CD4-positive, alpha-beta T cell treated with Interferon gamma for 1 hour (primary cell): Measurements from ENCODE around the gene APP.
"Not testable (repeated sequence)": the region's sequence is repeated elsewhere in the genome, so short reads cannot be mapped to it uniquely, and the experiment has no call there.

Experiments
- DNase-seq: peaks from one replicate; pipeline ENCODE4 v3.0.0-alpha.2; 2020

APP gene

GRCh38 chr21:26162081-26162480 is 8.5 kb downstream of the APP start:
- DNase-seq: no peak

DNA sequence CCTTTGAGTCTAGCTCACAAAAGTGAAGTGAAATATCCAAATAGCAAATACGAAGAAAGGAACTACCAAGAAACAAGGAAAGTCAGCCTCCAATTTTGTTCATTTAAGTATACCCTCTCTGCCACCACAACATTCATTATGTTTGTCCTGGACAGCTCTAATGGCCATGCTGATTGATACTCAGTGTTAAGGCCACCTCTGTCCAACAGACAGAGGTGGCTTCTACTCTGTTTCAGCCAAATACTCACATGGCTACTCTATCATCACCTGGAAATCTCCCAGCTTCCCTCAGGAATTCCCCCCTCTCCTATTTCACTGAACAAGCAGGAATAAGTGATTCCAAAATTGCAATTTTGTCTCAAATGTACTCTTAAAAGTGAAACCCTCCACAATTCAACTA is 10.7 kb downstream of the APP start:
- no peak for DNase-seq

DNA sequence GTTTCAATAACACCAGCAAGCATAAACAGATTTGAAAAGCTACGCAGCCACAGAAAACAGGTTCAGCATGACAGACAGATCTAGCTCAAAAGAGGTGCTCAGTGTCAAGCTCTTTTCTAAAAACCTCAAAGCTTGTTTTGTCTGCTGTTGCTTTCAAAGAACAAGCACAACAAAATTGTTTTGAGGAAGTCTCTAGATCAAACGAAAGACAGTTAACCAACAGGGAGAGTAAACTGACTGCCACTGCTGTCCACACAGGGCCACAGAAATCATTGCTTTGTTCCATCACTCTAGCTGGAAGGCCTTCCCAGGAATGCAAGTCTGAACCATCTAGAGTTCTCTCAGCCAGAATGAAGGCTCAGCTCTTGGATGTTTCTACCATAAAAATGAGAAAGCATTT is 12.8 kb downstream of the APP start:
- no peak for DNase-seq

DNA sequence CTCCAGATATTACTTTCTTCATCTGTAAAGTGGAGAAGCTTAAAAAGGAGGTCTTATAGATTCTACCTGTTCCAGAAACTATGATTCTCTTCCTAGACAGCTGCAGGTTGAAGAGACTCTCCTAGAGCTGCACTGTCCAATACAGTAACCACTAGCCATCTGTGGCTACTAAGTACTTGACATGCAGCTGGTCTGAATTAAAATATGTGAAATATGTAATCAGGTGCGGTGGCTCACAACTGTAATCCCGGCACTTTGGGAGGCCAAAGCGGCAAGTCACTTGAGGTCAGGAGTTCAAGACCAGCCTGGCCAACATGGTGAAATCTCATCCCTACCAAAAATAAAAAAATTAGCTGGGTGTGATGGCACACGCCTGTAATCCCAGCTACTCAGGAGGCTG is 15.8 kb downstream of the APP start:
- DNase-seq: no peak

- no peak for DNase-seq
Measured at GRCh38 chr21:26153758-26154157, 16.8 kb downstream of the APP start.

DNA sequence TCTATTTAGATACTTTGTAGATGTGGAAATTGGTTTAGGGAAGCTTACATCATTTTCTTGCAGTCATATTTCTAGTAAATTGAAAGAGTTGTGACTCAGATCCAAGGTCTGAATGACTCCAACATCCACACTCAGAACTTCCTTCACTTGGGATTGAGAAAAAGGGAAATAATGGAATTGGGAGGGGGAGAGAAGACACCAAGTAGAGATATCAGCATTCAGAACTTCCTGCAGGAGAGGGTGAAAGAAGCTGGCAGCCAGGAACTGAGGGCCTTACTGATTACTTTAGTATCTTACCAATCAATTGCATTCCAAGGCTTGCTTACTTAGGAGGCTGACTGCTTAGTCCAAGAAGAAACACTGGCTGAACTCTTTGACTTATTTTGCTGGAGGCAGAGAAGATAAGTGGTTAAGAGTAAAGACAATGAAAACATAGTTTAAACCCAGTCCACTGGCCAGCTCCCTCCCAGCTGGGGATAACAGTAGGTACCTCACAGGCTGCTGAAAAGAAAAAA is 21.7 kb downstream of the APP start:
- DNase-seq: no peak

DNA sequence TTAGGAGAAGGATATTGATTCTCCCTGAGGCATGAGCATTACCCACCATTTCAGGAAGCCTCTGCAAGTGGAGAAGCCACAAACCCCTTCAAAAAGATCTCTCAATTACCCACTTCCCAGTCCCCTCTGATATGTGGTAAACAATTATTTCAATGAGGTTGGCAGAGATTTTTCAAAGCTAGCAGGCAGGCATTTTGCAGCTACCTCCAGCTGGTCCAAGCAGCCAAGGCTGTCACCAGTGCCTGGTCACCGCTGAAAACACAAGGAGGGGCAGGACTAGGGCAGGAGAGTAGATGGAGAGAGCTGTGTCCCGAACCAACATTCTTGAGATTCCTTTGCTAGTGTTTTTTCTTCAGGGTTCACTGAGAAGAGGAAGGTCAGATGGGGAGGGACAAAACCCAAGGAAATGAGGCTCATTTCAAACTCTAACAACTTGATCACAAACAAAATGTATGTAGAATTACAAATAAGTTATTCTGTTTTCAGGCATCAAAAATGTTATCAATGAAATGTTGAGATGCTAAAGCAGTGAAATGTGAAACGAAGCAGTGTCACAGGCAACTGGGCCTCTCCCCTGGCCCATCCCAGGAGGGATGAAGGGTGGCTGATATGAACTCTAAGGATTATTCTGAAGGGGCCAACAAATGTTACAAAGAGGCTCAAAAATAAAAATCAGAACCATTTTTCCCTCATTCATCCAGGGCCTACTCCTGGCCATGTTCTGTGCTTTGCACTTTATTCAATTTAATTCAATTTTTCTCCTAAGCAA is 22.3 kb downstream of the APP start:
- no peak for DNase-seq

- no peak for DNase-seq
Measured at GRCh38 chr21:26147535-26147934, 23.0 kb downstream of the APP start.

DNA sequence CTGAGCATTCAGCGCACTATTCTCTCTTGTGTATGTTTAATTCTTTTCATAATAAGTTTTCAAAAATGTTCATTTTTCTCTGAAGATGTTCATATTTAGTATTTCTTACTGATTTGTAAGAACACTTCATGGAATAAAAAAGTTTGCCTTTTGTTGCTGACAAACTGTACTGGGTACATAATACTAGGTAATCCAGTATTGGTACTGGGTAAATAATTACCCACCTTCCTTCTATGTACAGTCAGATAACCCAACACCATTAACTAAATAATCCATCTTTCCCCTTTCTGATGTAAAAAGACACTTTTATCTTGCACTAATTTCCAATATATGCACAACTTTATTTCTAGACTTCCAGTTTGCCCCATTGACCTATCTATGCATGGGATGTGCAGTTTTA is 23.9 kb downstream of the APP start:
- DNase-seq: no peak

GRCh38 chr21:26144031-26144430 is 26.5 kb downstream of the APP start:
- DNase-seq: no peak

DNA sequence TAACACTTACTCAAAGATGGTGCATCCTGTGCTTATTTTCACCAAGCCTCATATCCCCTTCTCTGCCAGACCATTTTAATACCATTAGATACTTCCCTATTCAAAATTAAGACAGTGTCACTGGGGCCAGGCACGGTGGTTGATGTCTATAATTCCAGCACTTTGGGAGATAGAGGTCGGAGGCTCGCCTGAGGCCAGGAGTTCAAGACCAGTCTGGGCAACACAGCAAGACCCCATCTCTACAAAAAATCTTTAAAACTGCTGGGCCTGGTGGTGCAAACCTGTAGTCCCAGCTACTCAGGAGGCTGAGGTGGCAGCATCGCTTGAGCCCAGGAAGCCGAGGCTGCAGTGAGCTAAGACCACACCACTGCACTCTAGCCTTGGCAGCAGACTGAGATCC is 28.2 kb downstream of the APP start:
- DNase-seq: no peak

DNA sequence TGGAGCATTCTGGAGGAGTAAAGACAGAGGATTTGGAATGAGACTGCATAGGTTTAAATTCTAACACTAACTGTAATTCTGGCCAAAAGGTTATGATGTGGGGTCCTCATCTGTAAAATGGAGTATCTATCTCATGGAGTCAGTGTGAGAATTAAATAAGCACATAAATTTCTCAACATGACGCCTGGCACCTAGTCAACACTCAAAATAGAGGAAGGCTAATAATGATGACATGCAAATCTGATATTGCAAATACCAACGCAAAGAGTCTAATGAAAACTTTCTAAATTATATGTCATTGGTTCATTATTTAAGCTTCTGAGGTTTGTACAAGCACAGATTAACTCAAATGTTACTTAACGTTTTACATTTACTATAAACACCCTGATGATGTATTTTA is 29.6 kb downstream of the APP start:
- DNase-seq: no peak

DNA sequence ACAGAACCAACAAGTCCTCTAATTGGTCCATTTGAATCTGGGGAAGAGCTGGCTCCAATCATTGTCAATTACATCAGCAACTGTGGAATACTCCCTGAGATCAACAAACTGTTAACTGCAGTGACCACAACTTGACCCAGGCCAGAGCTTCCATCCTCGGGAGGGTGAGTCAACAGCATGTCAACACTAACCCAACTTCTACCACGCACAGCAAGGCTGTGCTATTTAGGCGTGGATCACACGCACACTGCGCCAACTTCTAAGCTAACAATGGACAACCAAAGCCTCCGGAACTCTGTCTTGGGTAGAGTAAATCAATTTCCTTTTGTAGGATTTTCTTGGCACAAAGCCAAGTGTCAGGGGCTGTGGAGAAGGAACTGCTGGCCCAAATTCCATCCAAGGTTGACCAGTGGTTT is 30.4 kb downstream of the APP start:
- peak; percentile 21 for DNase-seq

GRCh38 chr21:26138615-26139257 is 31.8 kb downstream of the APP start:
- no peak for DNase-seq

DNA sequence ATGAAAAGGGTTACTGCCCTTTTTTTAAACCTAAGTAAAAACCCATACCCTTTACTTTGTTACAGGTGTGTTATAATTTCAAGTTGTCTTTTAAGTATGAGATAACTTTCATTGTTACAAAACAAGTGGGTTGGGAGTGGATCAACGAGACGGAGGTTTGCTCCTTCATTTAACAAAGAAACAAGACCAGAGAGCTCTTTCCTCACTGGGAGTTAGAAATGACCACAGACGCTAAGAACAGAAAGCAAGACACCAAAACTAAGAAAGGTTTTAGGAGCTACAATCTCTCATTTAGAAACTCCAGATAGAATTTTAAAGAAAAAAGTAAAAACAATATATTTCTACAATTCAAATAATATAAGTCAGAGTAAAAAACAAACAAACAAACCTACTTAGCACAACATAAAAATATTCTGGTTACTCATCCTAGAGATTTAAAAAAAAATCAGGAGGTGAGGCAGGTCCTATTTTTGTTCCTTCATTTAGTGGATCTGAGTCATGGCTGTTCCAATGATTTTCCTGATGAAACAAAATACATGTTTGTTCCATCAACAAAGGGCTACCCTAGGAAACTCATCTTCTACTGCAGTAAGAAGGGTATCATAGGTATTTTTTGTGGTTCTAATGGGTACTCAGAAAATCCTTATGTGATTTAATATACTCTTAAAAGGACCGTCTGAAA is 33.0 kb downstream of the APP start:
- DNase-seq: no peak

DNA sequence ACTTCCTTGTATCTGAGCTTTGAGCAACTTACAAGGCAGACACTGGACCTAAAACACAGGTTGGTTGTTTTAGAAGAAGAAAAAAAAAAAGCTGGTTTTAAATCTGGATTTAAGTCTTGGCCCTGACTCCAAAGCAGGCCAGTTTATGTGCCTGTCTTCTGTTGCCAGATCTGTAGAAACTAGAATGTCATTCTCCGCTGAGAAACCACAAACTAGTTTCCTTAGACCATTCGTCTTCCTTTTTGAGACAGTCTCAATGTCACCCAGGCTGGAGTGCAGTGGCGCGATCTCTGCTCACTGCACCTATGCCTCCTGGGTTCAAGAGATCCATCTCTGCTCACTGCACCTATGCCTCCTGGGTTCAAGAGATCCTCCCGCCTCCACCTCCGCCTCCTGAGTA is 33.9 kb downstream of the APP start:
- no peak for DNase-seq

DNA sequence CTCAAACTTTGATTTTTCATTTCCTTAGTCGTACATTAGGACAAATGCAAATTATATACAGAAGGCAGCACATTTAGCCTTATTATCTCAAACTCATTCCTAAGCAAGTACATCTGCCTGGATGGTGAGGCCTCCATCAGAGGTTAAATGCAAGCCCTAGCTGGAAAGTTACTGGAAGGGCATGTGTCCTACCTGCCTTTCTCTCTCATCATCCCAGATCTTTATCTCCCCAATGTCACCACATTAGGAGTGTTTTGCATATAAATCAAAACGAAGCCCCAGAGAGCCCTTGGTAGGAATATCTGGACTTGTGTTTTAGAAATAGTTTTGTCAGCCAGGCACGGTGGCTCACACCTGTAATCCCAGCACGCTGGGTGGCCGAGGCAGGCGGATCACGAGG is 35.0 kb downstream of the APP start:
- DNase-seq: no peak

GRCh38 chr21:26131554-26131953 is 39.0 kb downstream of the APP start:
- DNase-seq: no peak

DNA sequence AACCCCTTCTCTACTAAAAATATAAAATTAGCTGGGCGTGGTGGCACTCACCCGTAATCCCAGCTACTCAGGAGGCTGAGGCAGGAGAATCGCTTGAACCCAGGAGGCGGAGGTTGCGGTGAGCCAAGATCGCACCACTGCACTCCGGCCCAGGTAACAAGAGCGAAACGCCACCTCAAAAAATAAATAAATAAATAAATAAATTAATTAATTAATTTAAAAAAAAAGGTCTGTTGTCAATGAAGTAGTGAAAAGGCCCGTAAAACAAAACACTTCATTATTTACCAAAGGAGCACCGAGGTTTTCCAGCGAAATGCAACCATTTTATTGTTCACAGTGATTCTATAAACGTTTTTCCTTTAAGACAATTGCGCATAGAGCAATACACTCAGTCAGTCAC is 39.5 kb downstream of the APP start:
- DNase-seq: not testable (repeated sequence)

GRCh38 chr21:26130249-26130881 is 40.2 kb downstream of the APP start:
- no peak for DNase-seq

DNA sequence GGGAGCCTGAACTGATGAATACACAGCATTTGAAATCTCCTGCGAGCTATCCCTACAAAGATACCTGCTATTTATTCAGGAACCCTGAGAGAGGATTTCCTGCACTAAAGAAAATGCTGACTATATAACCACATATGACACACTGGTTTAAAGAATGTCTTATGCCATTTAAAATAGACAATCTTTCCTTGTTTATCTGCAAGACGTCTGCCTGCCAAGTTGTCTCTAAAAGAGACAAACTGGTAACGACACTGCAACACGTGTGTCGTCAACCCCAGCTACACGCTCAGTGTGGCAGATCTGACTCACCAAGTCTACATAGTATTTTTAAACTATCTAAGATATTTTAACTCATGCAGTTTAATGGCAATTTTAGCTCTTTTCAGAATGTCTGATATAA is 42.7 kb downstream of the APP start:
- DNase-seq: no peak

- DNase-seq: no peak
Measured at GRCh38 chr21:26127073-26127814, 43.3 kb downstream of the APP start.

DNA sequence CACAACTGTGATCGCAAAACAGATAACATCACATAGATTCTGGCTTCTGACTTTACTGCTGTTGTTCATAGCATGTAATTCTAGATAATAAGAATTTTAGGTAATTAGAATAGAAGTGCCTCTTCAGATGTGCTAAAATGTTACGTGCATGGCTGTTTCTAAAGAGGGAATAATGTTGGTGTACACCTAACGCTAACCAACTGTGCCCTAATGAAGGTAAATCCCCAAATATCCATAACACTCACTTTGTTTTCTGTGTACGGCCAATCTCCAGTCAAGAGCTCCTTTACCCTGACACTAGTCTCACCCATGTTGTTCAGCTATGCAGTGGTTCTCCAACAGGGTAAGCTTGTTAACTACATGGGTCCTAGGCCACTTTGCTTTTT is 44.4 kb downstream of the APP start:
- no peak for DNase-seq
